ES-I3 (cell line): ENCODE measurements around the gene THUMPD3.

Experiments used
- H3K36me3 ChIP-seq: 2 replicates; pipeline ENCODE4 v1.6.1; 2013; ENCODE audit warnings: mild to moderate bottlenecking, low read length, control low read depth, moderate library complexity; ENCODE audit not compliant: insufficient read depth
- H3K4me1 ChIP-seq: 2 replicates; pipeline ENCODE4 v1.6.1; 2013; ENCODE audit warnings: mild to moderate bottlenecking, control low read depth, low read length; ENCODE audit not compliant: insufficient read depth
- H3K9ac ChIP-seq: 2 replicates; pipeline ENCODE4 v1.6.1; 2013; ENCODE audit warnings: low read depth, mild to moderate bottlenecking, low read length, moderate library complexity
- H3K9me3 ChIP-seq: 2 replicates; pipeline ENCODE4 v1.6.1; 2013; ENCODE audit warnings: mild to moderate bottlenecking, low read length, moderate library complexity; ENCODE audit not compliant: control insufficient read depth, insufficient read depth

THUMPD3 gene, protein sequence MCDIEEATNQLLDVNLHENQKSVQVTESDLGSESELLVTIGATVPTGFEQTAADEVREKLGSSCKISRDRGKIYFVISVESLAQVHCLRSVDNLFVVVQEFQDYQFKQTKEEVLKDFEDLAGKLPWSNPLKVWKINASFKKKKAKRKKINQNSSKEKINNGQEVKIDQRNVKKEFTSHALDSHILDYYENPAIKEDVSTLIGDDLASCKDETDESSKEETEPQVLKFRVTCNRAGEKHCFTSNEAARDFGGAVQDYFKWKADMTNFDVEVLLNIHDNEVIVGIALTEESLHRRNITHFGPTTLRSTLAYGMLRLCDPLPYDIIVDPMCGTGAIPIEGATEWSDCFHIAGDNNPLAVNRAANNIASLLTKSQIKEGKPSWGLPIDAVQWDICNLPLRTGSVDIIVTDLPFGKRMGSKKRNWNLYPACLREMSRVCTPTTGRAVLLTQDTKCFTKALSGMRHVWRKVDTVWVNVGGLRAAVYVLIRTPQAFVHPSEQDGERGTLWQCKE

GRCh38 chr3:9362731-9363530, at the start of gene THUMPD3:
Gene THUMPD3, plus strand, starts transcription at chr3:9363054. Its CDS starts 2,015 bp downstream, at chr3:9365069.
- Histone ChIP-seq H3K4me1 (no peaks in the 10 kb centered on the region), H3K36me3 (peaks cover 11% of the 10 kb centered on the region), H3K9ac (peak within 1 kb of the TSS; percentile 92), H3K9me3 (no peaks in the 10 kb centered on the region)

GRCh38 chr3:9314796-9315195, 48.1 kb upstream of the THUMPD3 start:
- 0 out of 2 replicates have a peak, but pooled peaks cover 2% of the 10 kb centered on the region for H3K36me3 ChIP-seq
- no peaks in the 10 kb centered on the region for H3K9me3 ChIP-seq
- H3K4me1 ChIP-seq: peaks cover 17% of the 10 kb centered on the region
- no peak overlapping the region for H3K9ac ChIP-seq

DNA sequence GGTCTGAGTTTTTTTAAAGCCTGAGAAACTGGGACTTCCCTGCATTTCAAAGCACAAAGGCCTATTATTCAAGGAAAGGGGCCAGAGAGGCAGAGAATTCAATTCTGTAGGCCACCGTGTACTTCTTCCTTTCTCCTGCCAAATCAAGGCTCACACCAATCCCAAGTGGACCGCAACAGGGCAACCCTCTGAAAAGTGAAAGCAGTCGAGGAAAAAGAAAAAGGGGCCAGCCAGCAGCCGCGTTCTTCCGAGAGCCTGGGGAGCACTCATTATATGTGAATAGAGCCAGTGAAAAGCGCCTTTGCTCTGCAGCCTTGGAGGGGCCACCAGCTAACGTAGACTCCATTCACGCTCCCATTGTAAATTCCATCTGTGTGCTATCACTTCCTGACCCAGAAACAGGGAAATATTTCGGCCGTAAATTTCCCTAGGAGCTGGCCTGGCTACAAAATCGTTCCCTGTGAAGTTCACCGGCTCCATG, 45.9 kb upstream of the THUMPD3 start:
- H3K9ac ChIP-seq: peak overlapping the region; percentile 37
- no peaks in the 10 kb centered on the region for H3K36me3 ChIP-seq
- peaks cover 17% of the 10 kb centered on the region for H3K4me1 ChIP-seq
- no peaks in the 10 kb centered on the region for H3K9me3 ChIP-seq

DNA sequence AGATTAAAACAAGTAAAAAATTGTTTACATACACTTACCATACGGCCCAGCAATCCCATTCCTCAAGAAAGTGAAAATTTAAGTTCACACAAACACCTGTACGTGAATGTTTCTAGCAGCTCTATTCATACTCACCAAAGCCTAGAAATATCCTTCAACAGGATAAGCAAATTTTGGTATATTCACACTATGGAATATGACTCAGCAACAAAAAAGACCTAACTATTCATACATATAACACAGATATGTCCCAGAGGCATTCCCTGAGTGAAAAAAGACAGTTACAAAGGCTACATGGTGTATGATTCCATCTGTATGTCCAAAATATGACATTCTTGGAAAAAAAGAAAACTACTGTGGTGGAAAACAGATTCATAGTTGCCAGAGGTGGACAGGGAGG, 40.1 kb upstream of the THUMPD3 start:
- Histone ChIP-seq H3K36me3 (peaks cover 6% of the 10 kb centered on the region; the same call in 1 of the 2 replicates), H3K9me3 (peaks cover 2% of the 10 kb centered on the region; the same call in 1 of the 2 replicates), H3K9ac (no peak overlapping the region), H3K4me1 (peaks cover 4% of the 10 kb centered on the region; the same call in 1 of the 2 replicates)

DNA sequence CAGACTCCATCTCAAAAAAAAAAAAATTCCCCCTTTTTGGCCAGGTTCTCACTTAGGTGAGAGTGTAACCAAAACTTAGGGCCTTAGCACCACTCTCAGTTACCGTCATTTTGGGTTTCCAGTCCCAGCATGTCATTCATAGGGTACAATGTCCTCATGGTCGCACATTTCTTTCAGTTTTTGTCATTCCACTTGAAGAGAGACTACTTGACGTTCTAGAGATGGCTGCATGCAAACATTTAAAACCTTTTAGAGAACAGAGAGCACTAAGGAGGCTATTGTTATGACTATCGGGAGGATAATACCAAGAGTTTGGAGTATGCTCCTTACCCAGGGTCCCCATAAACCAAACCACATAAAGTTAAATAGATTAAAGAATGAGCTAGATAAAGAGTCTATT, 37.9 kb upstream of the THUMPD3 start:
- no peaks in the 10 kb centered on the region for H3K4me1 ChIP-seq

GRCh38 chr3:9327578-9327977, 35.3 kb upstream of the THUMPD3 start:
- Histone ChIP-seq H3K4me1 (no peaks in the 10 kb centered on the region), H3K9me3 (peaks cover 15% of the 10 kb centered on the region), H3K9ac (no peak overlapping the region), H3K36me3 (peaks cover 4% of the 10 kb centered on the region; the same call in 1 of the 2 replicates)

More for the DNA sequence above, 37.9 kb upstream of the THUMPD3 start:
- Histone ChIP-seq H3K36me3 (peaks cover 6% of the 10 kb centered on the region; the same call in 1 of the 2 replicates), H3K9me3 (peaks cover 15% of the 10 kb centered on the region), H3K9ac (no peak overlapping the region)

DNA sequence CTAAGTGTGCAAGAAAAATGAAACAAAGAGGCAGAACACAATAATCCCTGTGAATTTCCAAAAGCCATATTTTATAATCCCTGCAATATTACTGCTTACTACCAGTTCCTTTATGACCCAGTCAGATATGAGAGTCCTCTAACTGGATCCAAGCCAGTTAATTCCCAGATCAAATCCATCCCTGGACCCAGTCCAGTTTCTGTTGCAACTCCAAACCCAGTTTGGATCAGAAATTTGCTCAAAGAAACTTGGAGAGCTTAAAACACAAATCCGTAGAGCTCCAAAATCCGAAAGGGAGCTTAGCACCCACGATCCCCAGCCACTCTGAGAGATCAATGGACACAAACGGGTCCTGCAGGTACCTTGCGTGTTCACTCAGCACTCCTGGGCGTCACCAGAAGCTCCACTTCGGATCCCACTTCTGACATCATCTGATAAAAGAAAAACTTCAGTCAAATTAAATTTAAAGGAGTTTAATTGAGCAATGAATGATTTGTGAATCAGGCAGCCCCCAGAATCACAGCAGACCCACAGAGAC, 32.6 kb upstream of the THUMPD3 start:
- Histone ChIP-seq H3K4me1 (no peaks in the 10 kb centered on the region), H3K36me3 (no peaks in the 10 kb centered on the region), H3K9ac (no peak overlapping the region), H3K9me3 (peaks cover 15% of the 10 kb centered on the region)

DNA sequence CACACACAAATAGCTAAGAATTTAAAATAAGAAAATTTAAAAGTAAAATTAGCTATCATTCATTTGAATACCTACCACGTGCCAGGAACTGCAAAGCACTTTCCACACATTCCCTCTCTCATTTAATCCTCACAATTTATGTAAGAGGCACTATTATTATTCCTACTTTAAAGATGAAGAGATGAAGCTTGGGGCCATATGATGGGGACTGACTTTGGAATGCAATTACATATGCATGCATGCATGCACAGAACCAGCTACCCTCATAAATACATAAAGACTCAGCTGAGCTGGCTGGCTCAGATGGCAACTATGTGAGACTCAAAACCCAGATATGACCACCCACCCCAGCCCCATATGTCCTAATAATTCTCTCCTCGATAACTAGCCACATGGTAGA, 31.7 kb upstream of the THUMPD3 start:
- Histone ChIP-seq H3K4me1 (no peaks in the 10 kb centered on the region), H3K9ac (no peak overlapping the region)

GRCh38 chr3:9332250-9333030, 30.4 kb upstream of the THUMPD3 start:
- Histone ChIP-seq H3K9me3 (peaks cover 16% of the 10 kb centered on the region), H3K9ac (no peak overlapping the region), H3K36me3 (no peaks in the 10 kb centered on the region), H3K4me1 (no peaks in the 10 kb centered on the region)

More for the DNA sequence above, 31.7 kb upstream of the THUMPD3 start:
- Histone ChIP-seq H3K9me3 (peaks cover 15% of the 10 kb centered on the region), H3K36me3 (no peaks in the 10 kb centered on the region)

GRCh38 chr3:9339761-9340471, 22.9 kb upstream of the THUMPD3 start:
- Histone ChIP-seq H3K36me3 (no peaks in the 10 kb centered on the region), H3K9ac (no peak overlapping the region), H3K4me1 (no peaks in the 10 kb centered on the region), H3K9me3 (peaks cover 2% of the 10 kb centered on the region; the same call in 1 of the 2 replicates)

- H3K4me1 ChIP-seq: no peaks in the 10 kb centered on the region
- no peak overlapping the region for H3K9ac ChIP-seq
- peaks cover 2% of the 10 kb centered on the region; the same call in 1 of the 2 replicates for H3K9me3 ChIP-seq
- no peaks in the 10 kb centered on the region for H3K36me3 ChIP-seq
Observed at GRCh38 chr3:9340472-9340902, 22.4 kb upstream of the THUMPD3 start.

DNA sequence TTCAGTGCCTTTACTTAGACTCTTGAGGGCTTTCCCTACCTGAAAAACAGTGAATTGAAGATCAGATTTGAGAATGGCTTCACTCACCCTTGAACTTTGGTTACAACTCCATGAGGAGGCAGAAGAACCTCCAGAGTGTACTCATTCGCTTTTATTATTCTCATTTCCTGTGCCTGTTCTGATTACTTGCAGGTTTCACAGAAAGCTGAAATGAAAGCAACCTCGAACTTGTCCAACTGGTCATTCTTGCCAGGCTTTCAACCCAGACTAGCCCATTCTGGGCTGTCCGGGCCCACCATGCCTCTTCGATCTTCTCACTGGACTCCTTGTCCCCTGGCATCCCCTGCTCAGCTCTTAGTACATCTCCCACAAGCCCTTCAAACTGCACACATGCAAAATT, 20.2 kb upstream of the THUMPD3 start:
- Histone ChIP-seq H3K9me3 (no peaks in the 10 kb centered on the region), H3K36me3 (no peaks in the 10 kb centered on the region), H3K9ac (no peak overlapping the region), H3K4me1 (no peaks in the 10 kb centered on the region)

DNA sequence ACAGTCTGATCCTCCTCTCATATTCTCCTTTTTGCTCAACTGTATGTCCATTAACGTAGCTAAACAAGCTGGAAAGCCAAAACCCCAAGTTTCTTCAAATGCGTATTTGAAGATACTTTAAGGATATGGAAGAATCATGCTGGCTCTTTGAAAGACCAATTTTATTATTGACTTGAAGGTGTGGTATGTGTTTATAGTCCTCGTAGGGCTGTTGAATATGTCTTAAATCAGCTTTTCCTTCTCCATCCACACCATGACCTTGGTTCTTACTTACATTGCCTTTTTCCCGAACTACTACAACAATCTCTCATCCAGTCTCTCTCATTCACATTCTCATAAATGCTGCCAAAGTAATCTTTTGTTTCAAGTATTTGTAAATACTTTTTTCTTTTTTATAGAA, 19.7 kb upstream of the THUMPD3 start:
- H3K9ac ChIP-seq: no peak overlapping the region
- no peaks in the 10 kb centered on the region for H3K4me1 ChIP-seq
- no peaks in the 10 kb centered on the region for H3K36me3 ChIP-seq

More for the DNA sequence above, 19.7 kb upstream of the THUMPD3 start:
- no peaks in the 10 kb centered on the region for H3K9me3 ChIP-seq
